SK-N-SH (cell line): ENCODE measurements around the gene HSPA1L. TPM values are rescaled to one million over a fixed set of nuclear protein-coding genes. Genes with fewer than 3 reads are reported as not detected.

Experiments used
- CTCF ChIA-PET: fragments of 300-600, 350-600 bp; formaldehyde crosslinking; extraction: SDS; loops from one replicate; lab custom pipeline; 2021; lab: Yijun Ruan, JAX
- POLR2A ChIA-PET: fragments of 350-600 bp; sonication (Branson Sonifier 250); formaldehyde crosslinking; extraction: SDS; loops from one replicate; lab custom pipeline; 2020; ENCODE audit warnings: antibody characterized with exemption, inconsistent platforms; lab: Yijun Ruan, JAX
- DNase-seq: peaks from one replicate; pipeline ENCODE4 v3.0.0; 2012
- H2AFZ ChIP-seq: fragments of 200-600 bp; sonication (generic); 2 replicates; pipeline ENCODE4 v1.8.1; 2016; ENCODE audit warnings: antibody characterized with exemption, mild to moderate bottlenecking, low read depth
- H3F3A ChIP-seq: fragments of 200-600 bp; sonication (generic); replicated peaks from 2 replicates; pipeline ENCODE3; 2016; ENCODE audit warnings: antibody characterized with exemption, mild to moderate bottlenecking; ENCODE audit not compliant: insufficient read depth
- H3K27ac ChIP-seq, 2 experiments: fragments of 200-500 bp in 1 of 2; fragments of 200-600 bp in 1 of 2; sonication (Bioruptor generic) in 1 of 2; sonication (generic), shearing (Covaris generic) in 1 of 2; 2 replicates each; pipeline versions ENCODE4 v1.5.1 to v1.6.1; 2014 to 2016; ENCODE audit warnings: low read depth in 2 of 2, inconsistent platforms in 1 of 2, low read length in 1 of 2, mild to moderate bottlenecking in 1 of 2, mixed read lengths in 1 of 2
- H3K27me3 ChIP-seq: fragments of 200-600 bp; sonication (generic), shearing (Covaris generic); 2 replicates; pipeline ENCODE4 v1.6.1; 2016; ENCODE audit warnings: mixed run types; ENCODE audit not compliant: insufficient read depth
- H3K36me3 ChIP-seq, 2 experiments: fragments of 200-500 bp in 1 of 2; fragments of 200-600 bp in 1 of 2; sonication (Bioruptor generic) in 1 of 2; sonication (generic) in 1 of 2; replicated peaks in 1 of 2; 2 replicates each; pipeline versions ENCODE3 to v1.5.1; 2014 to 2016; ENCODE audit warnings: low read length in 1 of 2, mild to moderate bottlenecking in 1 of 2; ENCODE audit not compliant: insufficient read depth in 2 of 2, control insufficient read depth in 1 of 2
- H3K4me1 ChIP-seq, 2 experiments: fragments of 200-500 bp in 1 of 2; fragments of 200-600 bp in 1 of 2; sonication (Bioruptor generic) in 1 of 2; sonication (generic), shearing (Covaris generic) in 1 of 2; 2 replicates each; pipeline versions ENCODE4 v1.5.1 to v1.6.1; 2014 to 2016; ENCODE audit warnings: low read depth in 1 of 2, low read length in 1 of 2, mixed run types in 1 of 2; ENCODE audit not compliant: insufficient read depth in 2 of 2, control insufficient read depth in 1 of 2
- H3K4me2 ChIP-seq: fragments of 200-600 bp; sonication (generic), shearing (Covaris generic); 2 replicates; pipeline ENCODE4 v1.6.1; 2017; ENCODE audit warnings: mixed run types
- H3K4me3 ChIP-seq, 2 experiments: fragments of 200-500 bp in 1 of 2; fragments of 200-600 bp in 1 of 2; sonication (Bioruptor generic) in 1 of 2; sonication (generic), shearing (Covaris generic) in 1 of 2; 2 replicates each; pipeline versions ENCODE4 v1.5.1 to v1.8.1; 2014 to 2016; ENCODE audit warnings: low read depth in 2 of 2, inconsistent platforms in 1 of 2, low read length in 1 of 2, mild to moderate bottlenecking in 1 of 2, mixed read lengths in 1 of 2, moderate library complexity in 1 of 2
- H3K79me2 ChIP-seq: fragments of 200-600 bp; sonication (generic); 2 replicates; pipeline ENCODE4 v1.8.1; 2017; ENCODE audit warnings: mild to moderate bottlenecking; ENCODE audit not compliant: insufficient read depth
- H3K9ac ChIP-seq: fragments of 200-600 bp; sonication (generic); 2 replicates; pipeline ENCODE4 v1.6.1; 2017; ENCODE audit warnings: mixed run types
- H3K9me2 ChIP-seq: fragments of 200-600 bp; sonication (generic); 2 replicates; pipeline ENCODE4 v1.6.1; 2017; ENCODE audit warnings: mixed run types
- H3K9me3 ChIP-seq: fragments of 200-600 bp; sonication (generic); 2 replicates; pipeline ENCODE4 v1.6.1; 2017; ENCODE audit warnings: mixed run types, mild to moderate bottlenecking, moderate library complexity
- H4K20me1 ChIP-seq: fragments of 200-600 bp; sonication (generic); 2 replicates; pipeline ENCODE4 v1.6.1; 2017; ENCODE audit warnings: mild to moderate bottlenecking, mixed run types; ENCODE audit not compliant: insufficient read depth
- CHD2 ChIP-seq: fragments of 150-350 bp; IDR thresholded peaks from 2 replicates; pipeline ENCODE4 v1.6.1; 2018; ENCODE audit warnings: low read length; ENCODE audit not compliant: partially characterized antibody
- CTCF ChIP-seq: fragments of 200-600 bp; sonication (generic); IDR thresholded peaks from 2 replicates; pipeline ENCODE4 v1.6.1; 2017; ENCODE audit warnings: antibody characterized with exemption, mild to moderate bottlenecking, moderate library complexity
- EP300 ChIP-seq, 2 experiments: IDR thresholded peaks; 2 replicates each; pipeline versions ENCODE4 v1.4.0 to v1.6.1; 2012; ENCODE audit warnings: borderline replicate concordance in 1 of 2, low read depth in 1 of 2, low read length in 1 of 2
- FOSL2 ChIP-seq: IDR thresholded peaks from 2 replicates; pipeline ENCODE4 v1.4.0; 2012; ENCODE audit warnings: low read depth, mild to moderate bottlenecking, moderate library complexity, borderline replicate concordance
- FOXM1 ChIP-seq: IDR thresholded peaks from 2 replicates; pipeline ENCODE4 v1.4.0; 2012; ENCODE audit warnings: low read depth, mild to moderate bottlenecking
- GATA2 ChIP-seq: sonication (generic); formaldehyde crosslinking; IDR thresholded peaks from 2 replicates; pipeline ENCODE4 v1.5.0; 2020; ENCODE audit warnings: mild to moderate bottlenecking, missing genetic modification reagents
- MAX ChIP-seq: IDR thresholded peaks from 2 replicates; pipeline ENCODE4 v1.4.0; 2012; ENCODE audit warnings: low read depth
- MXI1 ChIP-seq: IDR thresholded peaks from 2 replicates; pipeline ENCODE4 v1.6.1; 2012; ENCODE audit warnings: mild to moderate bottlenecking, low read depth, low read length, improper control_type of control experiment
- PBX3 ChIP-seq: IDR thresholded peaks from 2 replicates; pipeline ENCODE4; 2012
- POLR2AphosphoS5 ChIP-seq: IDR thresholded peaks from 2 replicates; pipeline ENCODE4 v1.6.1; 2012; ENCODE audit warnings: low read depth, low read length
- RAD21 ChIP-seq: IDR thresholded peaks from 2 replicates; pipeline ENCODE4 v1.6.1; 2012; ENCODE audit warnings: mild to moderate bottlenecking, low read length
- REST ChIP-seq: IDR thresholded peaks from 2 replicates; pipeline ENCODE4 v1.6.1; 2012; ENCODE audit warnings: mild to moderate bottlenecking, low read depth, low read length, moderate library complexity
- RFX5 ChIP-seq: IDR thresholded peaks from 2 replicates; pipeline ENCODE4 v1.6.1; 2012; ENCODE audit warnings: mild to moderate bottlenecking, improper control_type of control experiment, low read length
- RXRA ChIP-seq: IDR thresholded peaks from 2 replicates; pipeline ENCODE4 v1.4.0; 2012; ENCODE audit warnings: low read depth, mild to moderate bottlenecking, borderline replicate concordance
- SIN3A ChIP-seq: IDR thresholded peaks from 2 replicates; pipeline ENCODE4 v1.6.1; 2012; ENCODE audit warnings: low read depth, mild to moderate bottlenecking, low read length, moderate library complexity, borderline replicate concordance
- TAF1 ChIP-seq: IDR thresholded peaks from 2 replicates; pipeline ENCODE4 v1.6.1; 2012; ENCODE audit warnings: low read depth, mild to moderate bottlenecking, low read length, moderate library complexity, borderline replicate concordance
- TCF12 ChIP-seq: IDR thresholded peaks from 2 replicates; pipeline ENCODE4 v1.4.0; 2012
- TEAD4 ChIP-seq: IDR thresholded peaks from 2 replicates; pipeline ENCODE4 v1.4.0; 2012; ENCODE audit warnings: mild to moderate bottlenecking, borderline replicate concordance; ENCODE audit not compliant: insufficient read depth
- YY1 ChIP-seq: IDR thresholded peaks from 2 replicates; pipeline ENCODE4 v1.4.0; 2012; ENCODE audit warnings: low read depth, mild to moderate bottlenecking
- ZBTB33 ChIP-seq: IDR thresholded peaks from 2 replicates; pipeline ENCODE4 v1.4.0; 2012; ENCODE audit warnings: low read depth, borderline replicate concordance
- WGBS: methylation state at CpG from one replicate; pipeline ENCODE4 v1.1.6; 2017; ENCODE audit warnings: low lambda C conversion rate; 5-methylcytosine and 5-hydroxymethylcytosine counted together
- polyA plus RNA-seq, 3 experiments: library from polyadenylated mRNA; depleted of rRNA; stranded (reverse); fragments of >200 nt; gene quantifications; 2 replicates each; pipeline ENCODE4 v1.2.3, GENCODE V29; 2012
- TF ChIP-seq, protein P1 (sequence below): fragments of 150-350 bp; IDR thresholded peaks from 2 replicates; pipeline ENCODE4 v1.6.1; 2016; ENCODE audit warnings: mild to moderate bottlenecking, low read depth, low read length

Gene HSPA1L
- polyA plus RNA-seq, 1 of the 3 experiments (the other 2 are of a cell fraction) = 0.69 TPM

GRCh38 chr6:31806470-31807272 is 8.4 kb downstream of the HSPA1L start, which contains the start of gene LSM2:
LSM2 (minus strand) TSS chr6:31806966; CDS start chr6:31806757, 209 bp downstream.
- POLR2A ChIA-PET = interaction anchor here (0.8 to 2.3 kb wide), 10 partner anchors 9 to 142 kb away, joined by 3 to 24 read pairs (median 6); partner anchors contain the start of genes DDAH2, GPANK1, HSPA1A and HSPA1B
- H3K79me2 ChIP-seq = peaks cover 41% of the 10 kb centered on the region
- peak within 1 kb of the TSS; percentile 64 to 73 for H3K4me3 ChIP-seq
- H2AFZ ChIP-seq = peak within 1 kb of the TSS; percentile 83
- H3K27me3 ChIP-seq = no peaks in the 10 kb centered on the region
- H3K9me3 ChIP-seq = no peaks in the 10 kb centered on the region
- peaks cover 5% of the 10 kb centered on the region in 2 experiments; a peak in 2 of 4 replicates for H3K4me1 ChIP-seq
- no peaks in the 10 kb centered on the region for H3K9me2 ChIP-seq
- H3K27ac ChIP-seq = peak within 1 kb of the TSS; percentile 79 to 80
- H3K4me2 ChIP-seq = peak within 1 kb of the TSS; percentile 72
- DNase-seq = peak; percentile 99
- CTCF ChIA-PET = interaction anchor here (0.6 to 4.4 kb wide), 9 partner anchors 9 to 196 kb away, joined by 3 to 37 read pairs (median 5); partner anchors contain the start of genes DDAH2, MSH5 and VARS1
- no peaks in the 10 kb centered on the region for H4K20me1 ChIP-seq
- peaks cover 0 to 6% of the 10 kb centered on the region in 2 experiments for H3K36me3 ChIP-seq
- peaks cover 11% of the 10 kb centered on the region for H3F3A ChIP-seq
- H3K9ac ChIP-seq = peak within 1 kb of the TSS; percentile 77
- 0% methylated on average over 10 of the region's 51 CpGs for WGBS
- TF ChIP-seq POLR2AphosphoS5 = peak; percentile 85; the same call in 1 of the 2 replicates
- TF ChIP-seq RFX5 = no peak
- no peak; the same call in 1 of the 2 replicates for TF ChIP-seq TCF12
- peak; percentile 59 for TF ChIP-seq TAF1
- TF ChIP-seq CHD2 = no peak
- TF ChIP-seq RXRA = no peak
- TF ChIP-seq CTCF = peak; percentile 46
- TF ChIP-seq FOSL2 = no peak
- peak; percentile 77; the same call in 1 of the 2 replicates for TF ChIP-seq SIN3A
- no peak for TF ChIP-seq TEAD4
- no peak for TF ChIP-seq GATA2 (CRISPR knock-in tag)
- TF ChIP-seq FOXM1 = no peak
- no peak for TF ChIP-seq RAD21
- TF ChIP-seq, protein P1, sequence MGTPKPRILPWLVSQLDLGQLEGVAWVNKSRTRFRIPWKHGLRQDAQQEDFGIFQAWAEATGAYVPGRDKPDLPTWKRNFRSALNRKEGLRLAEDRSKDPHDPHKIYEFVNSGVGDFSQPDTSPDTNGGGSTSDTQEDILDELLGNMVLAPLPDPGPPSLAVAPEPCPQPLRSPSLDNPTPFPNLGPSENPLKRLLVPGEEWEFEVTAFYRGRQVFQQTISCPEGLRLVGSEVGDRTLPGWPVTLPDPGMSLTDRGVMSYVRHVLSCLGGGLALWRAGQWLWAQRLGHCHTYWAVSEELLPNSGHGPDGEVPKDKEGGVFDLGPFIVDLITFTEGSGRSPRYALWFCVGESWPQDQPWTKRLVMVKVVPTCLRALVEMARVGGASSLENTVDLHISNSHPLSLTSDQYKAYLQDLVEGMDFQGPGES = no peak
- TF ChIP-seq EP300 (IDR thresholded peaks at IDR 0.05; ENCODE audit: borderline replicate concordance in 1 of 2, low read depth in 1 of 2, low read length in 1 of 2) = no peak
- TF ChIP-seq YY1 = peak; percentile 61; the same call in 1 of the 2 replicates
- peak; percentile 79; the same call in 1 of the 2 replicates for TF ChIP-seq MAX
- TF ChIP-seq PBX3 = no peak
- TF ChIP-seq MXI1 = peak; percentile 76
- TF ChIP-seq ZBTB33 = no peak
- no peak for TF ChIP-seq REST
